GM12878 (cell line): ENCODE data around the gene EYA2. TPM values are rescaled to one million over a fixed set of nuclear protein-coding genes. Genes with fewer than 3 reads are reported as not detected.
"Not testable (repeated sequence)": the region's sequence is repeated elsewhere in the genome, so short reads cannot be mapped to it uniquely, and the experiment has no call there.

Experiments
- ATAC-seq: fragments of 200-7000 bp; cut with Tn5 transposase; 3 replicates; pipeline ENCODE4 v1.9.1; 2020; ENCODE audit warnings: mild to moderate bottlenecking, moderate library complexity
- BruUV-seq: library from RNA; stranded (reverse); fragments of 400-500 nt; replicated peaks from 2 replicates; lab custom pipeline; 2021; lab: Mats Ljungman, UMichigan
- CTCF ChIA-PET: fragments of 300-600 bp; sonication (Branson Sonifier 250); formaldehyde crosslinking; extraction: SDS; loops from one replicate; lab custom pipeline; 2021; ENCODE audit warnings: inconsistent platforms; lab: Yijun Ruan, JAX
- POLR2A ChIA-PET: fragments of 350-600 bp; formaldehyde crosslinking; extraction: SDS; loops from one replicate; lab custom pipeline; 2021; ENCODE audit warnings: inconsistent platforms; lab: Charles Lee
- RAD21 ChIA-PET: fragments of 300-600 bp; sonication (Branson Sonifier 250); formaldehyde crosslinking; loops from one replicate; lab custom pipeline; 2023; ENCODE audit warnings: antibody characterized with exemption; ENCODE audit not compliant: unreplicated experiment; lab: Charles Lee
- SMC1A ChIA-PET: fragments of 300-600 bp; sonication (Branson Sonifier 250); formaldehyde crosslinking; loops from one replicate; lab custom pipeline; 2023; ENCODE audit not compliant: unreplicated experiment, uncharacterized antibody; lab: Charles Lee
- DNase-seq: peaks from one replicate; pipeline ENCODE4 v3.0.0-alpha.2; 2011; ENCODE audit warnings: low read depth, low spot score
- FAIRE-seq: peaks from 3 replicates; lab custom pipeline; 2011; peaks lifted over from hg19 to GRCh38; lab: Jason Lieb, UNC
- H2AFZ ChIP-seq: 2 replicates; pipeline ENCODE4 v1.6.0; 2011; ENCODE audit warnings: low read depth, low read length, control low read depth; ENCODE audit not compliant: control insufficient read depth
- H3K27ac ChIP-seq: 2 replicates; pipeline ENCODE4 v1.5.1; 2011; ENCODE audit warnings: control low read depth; ENCODE audit not compliant: control insufficient read depth, insufficient read depth
- H3K27me3 ChIP-seq, 2 experiments: replicated peaks in 1 of 2; 2 replicates each; pipeline versions ENCODE4 v1.6.0 to v1.6.1; 2011; ENCODE audit warnings: low read length in 1 of 2; ENCODE audit not compliant: control insufficient read depth in 2 of 2, insufficient read depth in 2 of 2
- H3K36me3 ChIP-seq, 2 experiments: 2 replicates each; pipeline ENCODE4 v1.5.1; 2011; ENCODE audit warnings: low read length in 1 of 2; ENCODE audit not compliant: control insufficient read depth in 2 of 2, insufficient read depth in 2 of 2
- H3K4me1 ChIP-seq: 2 replicates; pipeline ENCODE4 v1.6.1; 2011; ENCODE audit warnings: mild to moderate bottlenecking, low read length, moderate library complexity, mixed read lengths; ENCODE audit not compliant: control insufficient read depth, insufficient read depth
- H3K4me2 ChIP-seq: 2 replicates; pipeline ENCODE4 v1.6.0; 2011; ENCODE audit warnings: control low read depth; ENCODE audit not compliant: control insufficient read depth, insufficient read depth
- H3K4me3 ChIP-seq: fragments of 200-600 bp; sonication (generic); 2 replicates; pipeline ENCODE4 v1.5.1; 2016
- H3K79me2 ChIP-seq: 2 replicates; pipeline ENCODE4 v1.6.0; 2011; ENCODE audit warnings: low read length; ENCODE audit not compliant: control insufficient read depth, insufficient read depth
- H3K9ac ChIP-seq: 2 replicates; pipeline ENCODE4 v1.8.0; 2011; ENCODE audit warnings: low read length, control low read depth, mixed read lengths; ENCODE audit not compliant: control insufficient read depth, insufficient read depth
- H3K9me3 ChIP-seq: replicated peaks from 3 replicates; pipeline ENCODE4 v1.5.1; 2011; ENCODE audit warnings: mild to moderate bottlenecking, low read length; ENCODE audit not compliant: control insufficient read depth, insufficient read depth
- H4K20me1 ChIP-seq: 2 replicates; pipeline ENCODE4 v1.6.0; 2011; ENCODE audit not compliant: control insufficient read depth, insufficient read depth
- ETV6 ChIP-seq, 2 experiments: fragments of 450-650 bp in 1 of 2; IDR thresholded peaks in 1 of 2; conservative IDR thresholded peaks in 1 of 2; 2 replicates each; pipeline ENCODE4 v1.6.1; 2014; ENCODE audit warnings: antibody characterized with exemption in 1 of 2, borderline replicate concordance in 1 of 2, low read depth in 1 of 2, mild to moderate bottlenecking in 1 of 2, moderate library complexity in 1 of 2
- WGBS: methylation state at CpG from one replicate; pipeline ENCODE4 v1.1.6; 2016; ENCODE audit warnings: low lambda C conversion rate; ENCODE audit not compliant: insufficient replicate concordance, insufficient coverage; ENCODE audit errors: missing lambda C conversion rate; 5-methylcytosine and 5-hydroxymethylcytosine counted together
- in situ Hi-C: fragments of 300-500 bp; cut with MboI; formaldehyde crosslinking; loops from 9 replicates; pipeline ENCODE4 v1.14.3; 2018; ENCODE audit warnings: mixed read lengths
- intact Hi-C: fragments of 100-400 bp; cut with micrococcal nuclease; formaldehyde crosslinking; loops from one replicate; pipeline ENCODE4 v1.14.2; 2022; ENCODE audit not compliant: unreplicated experiment
- polyA plus RNA-seq, 11 experiments: library from polyadenylated mRNA; depleted of rRNA in 4 of 11; unstranded in 6 of 11; stranded (reverse) in 5 of 11; fragments of >200 nt; fragmentation: Nextera tagmentation in 4 of 11; fragmentation: Illumina TruSeq in 1 of 11; extraction: Ambion mirVana in 4 of 11; extraction: Trizol in 1 of 11; gene quantifications; 1 replicate in 1 of 11; 2 replicates in 10 of 11; pipeline versions ENCODE4 v1.2.1 to v1.2.3, GENCODE V29; 2011 to 2016; ENCODE audit warnings: inconsistent platforms in 2 of 11, missing spikeins in 2 of 11, low read depth in 1 of 11
- total RNA-seq, 4 experiments: library from RNA; depleted of rRNA in 3 of 4; stranded (reverse); fragments of >200 nt in 3 of 4; fragmentation: Illumina TruSeq in 1 of 4; extraction: Trizol in 1 of 4; gene quantifications; 2 replicates each; pipeline versions ENCODE4 v1.2.1 to v1.2.3, GENCODE V29; 2013 to 2021

Gene EYA2
- total and polyA plus RNA-seq, 10 of the 15 experiments (the other 5 are each of a cell fraction or from before 2014, with no cell fraction given) = 0.20 TPM; not detected in 9

DNA sequence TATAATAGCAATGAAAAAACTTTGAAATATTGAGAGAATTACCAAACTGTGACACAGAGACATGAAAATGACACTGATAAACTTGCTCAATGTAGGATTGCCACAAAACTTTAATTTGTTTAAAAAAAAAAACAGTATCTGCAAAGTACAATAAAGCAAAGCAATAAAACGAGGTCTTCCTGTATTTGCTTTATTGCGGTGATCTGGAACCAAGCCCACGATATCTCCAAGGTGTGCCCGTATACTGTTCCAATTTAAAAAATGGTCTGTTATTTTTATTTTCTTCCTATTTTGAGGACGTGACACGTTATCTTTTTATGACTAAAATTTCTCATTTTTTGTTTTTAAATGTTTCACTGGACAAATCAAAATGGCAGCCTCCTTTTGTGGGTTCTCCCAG lies 25.5 kb downstream of the EYA2 start:
- CTCF ChIA-PET = no interaction called here
- no peak for DNase-seq
- H3K27ac ChIP-seq = no peak overlapping the region
- in situ Hi-C loops (no loop called here), intact Hi-C loops (loop anchor here (10.0 kb wide), 1 partner anchor 125 kb away; no protein-coding TSS in a partner anchor)
- no TSS peak for BruUV-seq
- H3K27me3 ChIP-seq = no peaks in the 10 kb centered on the region
- no peak overlapping the region for H3K4me3 ChIP-seq
- no peak for TF ChIP-seq ETV6 (conservative IDR thresholded peaks at IDR 0.05 in 1 of 2, IDR thresholded peaks at IDR 0.05 in 1 of 2; ENCODE audit: borderline replicate concordance in 1 of 2, low read depth in 1 of 2)
- no peaks in the 10 kb centered on the region for H3K79me2 ChIP-seq
- no peak overlapping the region for H3K9ac ChIP-seq
- H3K4me2 ChIP-seq = no peak overlapping the region
- no peak for ATAC-seq
- 65% methylated on average over 6 of the region's 6 CpGs for WGBS
- H2AFZ ChIP-seq = no peak overlapping the region
- SMC1A ChIA-PET = interaction anchor here (0.6 kb wide), 1 partner anchor 231 kb away, joined by 3 read pairs; no protein-coding TSS in a partner anchor
- RAD21 ChIA-PET = no interaction called here
- no peak for FAIRE-seq
- no peaks in the 10 kb centered on the region for H4K20me1 ChIP-seq
- H3K36me3 ChIP-seq = no peaks in the 10 kb centered on the region
- no peaks in the 10 kb centered on the region; the same call in 2 of the 3 replicates for H3K9me3 ChIP-seq
- no peaks in the 10 kb centered on the region for H3K4me1 ChIP-seq
- POLR2A ChIA-PET = no interaction called here

DNA sequence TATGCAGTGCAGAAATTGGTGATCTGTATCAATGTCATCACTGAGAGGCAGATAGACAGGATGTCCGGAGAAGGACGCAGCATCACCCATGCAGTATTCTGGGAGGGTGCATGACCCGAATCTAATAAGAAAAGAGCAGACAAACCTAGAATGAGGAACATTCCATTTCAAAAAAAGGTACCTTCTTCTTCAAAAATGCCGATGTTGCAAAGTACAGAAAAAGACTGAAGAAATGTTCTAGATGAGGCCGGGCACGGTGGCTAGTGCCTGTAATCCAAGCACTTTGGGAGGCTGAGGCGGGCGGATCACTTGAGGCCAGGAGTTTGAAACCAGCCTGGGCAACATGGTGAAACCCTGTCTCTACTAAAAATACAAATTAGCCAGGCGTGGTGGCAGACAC lies 28.2 kb downstream of the EYA2 start:
- H3K4me2 ChIP-seq, H3K36me3 ChIP-seq, DNase-seq, in situ Hi-C loops, SMC1A ChIA-PET, POLR2A ChIA-PET, H3K9me3 ChIP-seq, RAD21 ChIA-PET, BruUV-seq, H3K9ac ChIP-seq, H3K4me3 ChIP-seq, CTCF ChIA-PET, H3K27ac ChIP-seq, H3K27me3 ChIP-seq, ATAC-seq, H4K20me1 ChIP-seq, FAIRE-seq, H3K79me2 ChIP-seq, H2AFZ ChIP-seq, H3K4me1 ChIP-seq: not testable (repeated sequence)
- WGBS = 67% methylated on average over 9 of the region's 9 CpGs
- intact Hi-C loops = loop anchor here (10.0 kb wide), 1 partner anchor 122 kb away; no protein-coding TSS in a partner anchor
